HL-60 (cell line): ENCODE data around the gene GOLGA3.
"Not testable (repeated sequence)": the region's sequence is repeated elsewhere in the genome, so short reads cannot be mapped to it uniquely, and the experiment has no call there.

Experiments
- DNase-seq, 2 experiments: peaks; one replicate each; pipeline ENCODE4 v3.0.0-alpha.2; 2010 to 2020; ENCODE audit warnings: low read depth in 1 of 2, low spot score in 1 of 2
- H3K27ac ChIP-seq: fragments of 250-450 bp; sonication (Bioruptor Pico); replicated peaks from 2 replicates; pipeline ENCODE4 v1.5.1; 2020; ENCODE audit warnings: mild to moderate bottlenecking, moderate library complexity
- H3K27me3 ChIP-seq: fragments of 250-450 bp; sonication (Bioruptor Pico); 2 replicates; pipeline ENCODE4 v1.5.1; 2021; ENCODE audit warnings: mild to moderate bottlenecking, moderate library complexity; ENCODE audit not compliant: insufficient read depth, poor library complexity, severe bottlenecking
- H3K4me3 ChIP-seq: replicated peaks from 2 replicates; pipeline ENCODE4 v1.5.1; 2011; ENCODE audit warnings: mild to moderate bottlenecking, control low read depth, low read length; ENCODE audit not compliant: insufficient read depth
- GABPA ChIP-seq: IDR thresholded peaks from 2 replicates; pipeline ENCODE4 v1.6.1; 2012; ENCODE audit warnings: low read depth
- POLR2AphosphoS5 ChIP-seq: IDR thresholded peaks from 2 replicates; pipeline ENCODE4 v1.6.1; 2012; ENCODE audit warnings: low read depth
- SPI1 ChIP-seq: IDR thresholded peaks from 2 replicates; pipeline ENCODE4 v1.6.1; 2012; ENCODE audit warnings: low read depth, mild to moderate bottlenecking, borderline replicate concordance
- TF ChIP-seq, protein P1 (sequence below): IDR thresholded peaks from 2 replicates; pipeline ENCODE4 v1.6.1; 2012; ENCODE audit warnings: low read depth; ENCODE audit not compliant: insufficient replicate concordance
- TF ChIP-seq, protein P2 (sequence below): IDR thresholded peaks from one replicate; pipeline ENCODE4 v1.5.1; 2011; ENCODE audit warnings: low read length, control low read depth, inconsistent platforms; ENCODE audit not compliant: insufficient read depth

The GOLGA3 gene

DNA sequence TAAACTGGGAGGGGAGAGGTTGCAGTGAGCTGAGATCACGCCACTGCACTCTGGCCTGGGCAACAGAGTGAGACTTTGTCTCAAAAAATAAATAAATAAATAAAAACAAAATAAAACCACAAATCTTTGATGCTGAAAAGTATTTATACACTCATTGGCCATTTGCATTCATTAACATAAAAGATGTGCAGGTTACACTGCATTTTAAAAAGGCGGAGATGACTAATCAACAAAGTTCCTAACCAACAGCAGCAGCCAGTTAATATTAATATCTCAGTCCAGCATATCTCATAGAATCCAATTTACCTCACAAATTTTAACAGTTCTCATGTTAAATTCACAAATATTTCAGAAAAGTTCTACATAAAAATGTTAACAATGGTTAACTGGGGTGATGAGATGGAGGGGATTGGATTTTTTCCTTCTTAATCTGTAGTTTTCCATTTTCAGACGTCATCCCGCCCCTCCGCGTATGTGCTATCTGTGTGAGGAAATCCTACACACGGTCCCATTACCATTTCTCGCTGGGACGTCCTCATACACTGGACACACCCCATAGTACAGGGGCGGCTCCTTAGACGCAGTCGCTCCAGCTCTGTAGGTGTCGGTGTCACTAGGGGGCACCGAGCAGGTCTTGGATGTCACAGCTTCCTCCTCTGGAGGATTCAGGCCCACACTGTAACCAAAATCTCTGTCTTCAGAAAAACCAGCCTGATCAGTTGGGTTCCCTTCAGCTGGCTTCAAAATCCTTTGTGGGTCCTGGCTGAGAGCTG is 74.3 kb downstream of the GOLGA3 start:
- TF ChIP-seq POLR2AphosphoS5 (no peak), GABPA (no peak), SPI1 (no peak)
- TF ChIP-seq, protein P1, sequence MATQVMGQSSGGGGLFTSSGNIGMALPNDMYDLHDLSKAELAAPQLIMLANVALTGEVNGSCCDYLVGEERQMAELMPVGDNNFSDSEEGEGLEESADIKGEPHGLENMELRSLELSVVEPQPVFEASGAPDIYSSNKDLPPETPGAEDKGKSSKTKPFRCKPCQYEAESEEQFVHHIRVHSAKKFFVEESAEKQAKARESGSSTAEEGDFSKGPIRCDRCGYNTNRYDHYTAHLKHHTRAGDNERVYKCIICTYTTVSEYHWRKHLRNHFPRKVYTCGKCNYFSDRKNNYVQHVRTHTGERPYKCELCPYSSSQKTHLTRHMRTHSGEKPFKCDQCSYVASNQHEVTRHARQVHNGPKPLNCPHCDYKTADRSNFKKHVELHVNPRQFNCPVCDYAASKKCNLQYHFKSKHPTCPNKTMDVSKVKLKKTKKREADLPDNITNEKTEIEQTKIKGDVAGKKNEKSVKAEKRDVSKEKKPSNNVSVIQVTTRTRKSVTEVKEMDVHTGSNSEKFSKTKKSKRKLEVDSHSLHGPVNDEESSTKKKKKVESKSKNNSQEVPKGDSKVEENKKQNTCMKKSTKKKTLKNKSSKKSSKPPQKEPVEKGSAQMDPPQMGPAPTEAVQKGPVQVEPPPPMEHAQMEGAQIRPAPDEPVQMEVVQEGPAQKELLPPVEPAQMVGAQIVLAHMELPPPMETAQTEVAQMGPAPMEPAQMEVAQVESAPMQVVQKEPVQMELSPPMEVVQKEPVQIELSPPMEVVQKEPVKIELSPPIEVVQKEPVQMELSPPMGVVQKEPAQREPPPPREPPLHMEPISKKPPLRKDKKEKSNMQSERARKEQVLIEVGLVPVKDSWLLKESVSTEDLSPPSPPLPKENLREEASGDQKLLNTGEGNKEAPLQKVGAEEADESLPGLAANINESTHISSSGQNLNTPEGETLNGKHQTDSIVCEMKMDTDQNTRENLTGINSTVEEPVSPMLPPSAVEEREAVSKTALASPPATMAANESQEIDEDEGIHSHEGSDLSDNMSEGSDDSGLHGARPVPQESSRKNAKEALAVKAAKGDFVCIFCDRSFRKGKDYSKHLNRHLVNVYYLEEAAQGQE: no peak
- TF ChIP-seq, protein P2, sequence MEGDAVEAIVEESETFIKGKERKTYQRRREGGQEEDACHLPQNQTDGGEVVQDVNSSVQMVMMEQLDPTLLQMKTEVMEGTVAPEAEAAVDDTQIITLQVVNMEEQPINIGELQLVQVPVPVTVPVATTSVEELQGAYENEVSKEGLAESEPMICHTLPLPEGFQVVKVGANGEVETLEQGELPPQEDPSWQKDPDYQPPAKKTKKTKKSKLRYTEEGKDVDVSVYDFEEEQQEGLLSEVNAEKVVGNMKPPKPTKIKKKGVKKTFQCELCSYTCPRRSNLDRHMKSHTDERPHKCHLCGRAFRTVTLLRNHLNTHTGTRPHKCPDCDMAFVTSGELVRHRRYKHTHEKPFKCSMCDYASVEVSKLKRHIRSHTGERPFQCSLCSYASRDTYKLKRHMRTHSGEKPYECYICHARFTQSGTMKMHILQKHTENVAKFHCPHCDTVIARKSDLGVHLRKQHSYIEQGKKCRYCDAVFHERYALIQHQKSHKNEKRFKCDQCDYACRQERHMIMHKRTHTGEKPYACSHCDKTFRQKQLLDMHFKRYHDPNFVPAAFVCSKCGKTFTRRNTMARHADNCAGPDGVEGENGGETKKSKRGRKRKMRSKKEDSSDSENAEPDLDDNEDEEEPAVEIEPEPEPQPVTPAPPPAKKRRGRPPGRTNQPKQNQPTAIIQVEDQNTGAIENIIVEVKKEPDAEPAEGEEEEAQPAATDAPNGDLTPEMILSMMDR: no peak
- H3K4me3 ChIP-seq: no peak overlapping the region
- no peak for DNase-seq
- H3K27ac ChIP-seq: no peak overlapping the region
- no peaks in the 10 kb centered on the region for H3K27me3 ChIP-seq

DNA sequence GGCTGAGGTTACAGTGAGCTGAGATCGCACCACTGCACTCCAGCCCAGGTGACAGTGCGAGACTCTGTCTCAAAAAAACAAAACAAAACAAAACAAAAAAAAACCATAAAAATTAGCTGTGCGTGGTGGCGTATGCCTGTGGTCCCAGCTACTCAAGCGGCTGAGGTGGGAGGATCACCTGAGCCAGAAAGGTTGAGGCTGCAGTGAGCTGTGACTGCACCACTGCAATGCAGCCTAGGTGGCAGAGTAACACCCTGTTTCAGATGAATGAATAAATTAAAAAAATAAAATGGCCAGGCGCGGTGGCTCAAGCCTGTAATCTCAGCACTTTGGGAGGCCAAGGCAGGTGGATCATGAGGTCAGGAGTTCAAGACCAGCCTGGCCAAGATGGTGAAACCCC is 75.0 kb downstream of the GOLGA3 start:
- not testable (repeated sequence) for H3K4me3 ChIP-seq, DNase-seq, H3K27me3 ChIP-seq, H3K27ac ChIP-seq

DNA sequence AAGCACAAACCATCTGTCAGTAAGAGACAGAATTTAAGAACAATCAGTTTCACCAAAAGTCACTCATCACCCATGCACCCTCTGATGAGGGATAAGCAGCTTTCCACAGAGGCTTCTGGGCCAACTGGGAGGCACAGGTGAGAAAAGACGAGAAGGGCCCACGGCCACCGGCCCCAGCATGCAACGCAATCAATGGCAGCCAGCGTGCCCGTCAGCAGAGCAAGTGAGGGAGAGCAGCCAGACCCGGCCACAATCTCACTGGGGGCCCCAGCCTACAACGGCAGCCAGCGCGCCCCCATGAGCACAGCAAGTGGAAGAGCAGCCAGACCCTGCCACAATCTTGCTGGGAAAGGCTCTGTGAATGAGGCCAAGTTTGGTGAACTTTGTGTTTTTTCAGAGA is 80.3 kb downstream of the GOLGA3 start:
- TF ChIP-seq POLR2AphosphoS5 (no peak), GABPA (no peak), SPI1 (no peak)
- TF ChIP-seq, protein P1: no peak
- TF ChIP-seq, protein P2: no peak
- no peak overlapping the region for H3K27ac ChIP-seq
- H3K27me3 ChIP-seq: no peaks in the 10 kb centered on the region
- DNase-seq: no peak
- no peak overlapping the region for H3K4me3 ChIP-seq

DNA sequence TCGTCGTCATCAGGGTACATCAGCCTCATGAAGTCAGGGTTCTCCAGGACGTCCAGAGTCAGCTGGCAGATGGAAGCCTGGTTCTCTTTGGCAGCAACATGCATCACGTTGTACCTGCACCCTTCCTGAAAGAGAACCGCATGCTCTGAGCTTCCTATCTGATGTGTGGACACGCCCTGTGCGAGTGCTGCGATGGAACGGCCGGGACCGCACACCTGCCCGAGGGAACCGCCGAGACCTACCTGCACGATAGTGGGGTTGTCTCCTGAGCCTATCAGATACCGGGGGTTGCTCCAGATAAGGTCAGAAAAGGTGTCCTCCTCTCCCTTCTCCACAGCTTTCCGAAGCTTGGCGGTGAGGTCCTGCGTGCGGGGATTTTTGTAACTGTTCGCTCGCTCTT is 80.8 kb downstream of the GOLGA3 start:
- no peak for DNase-seq
- Histone ChIP-seq H3K4me3 (no peak overlapping the region), H3K27ac (no peak overlapping the region), H3K27me3 (no peaks in the 10 kb centered on the region)
- TF ChIP-seq, protein P2: no peak
- TF ChIP-seq SPI1: no peak
